PC-3 (cell line): ENCODE data around the gene EPHA3.

Source experiments
- CTCF ChIP-seq: fragments of 300-600 bp; sonication (generic); conservative IDR thresholded peaks from 2 replicates; pipeline ENCODE4 v1.5.1; 2017; ENCODE audit warnings: antibody characterized with exemption, low read depth, mild to moderate bottlenecking, low read length
- EZH2 ChIP-seq: fragments of 300-600 bp; sonication (generic); IDR thresholded peaks from one replicate; pipeline ENCODE4 v1.6.1; 2017; ENCODE audit warnings: antibody characterized with exemption, mild to moderate bottlenecking, low read length; ENCODE audit not compliant: unreplicated experiment

GRCh38 chr3:89227634-89228033, 120.2 kb downstream of the EPHA3 start:
- TF ChIP-seq CTCF (no peak), EZH2 (no peak)
